SU-DHL-6 (cell line): ENCODE data around the gene RNF217.

Source experiments
- EZH2phosphoT487 ChIP-seq: fragments of 200-600 bp; sonication (generic), shearing (Covaris generic); conservative IDR thresholded peaks from 2 replicates; pipeline ENCODE4 v1.6.1; 2018; ENCODE audit warnings: mild to moderate bottlenecking, antibody characterized with exemption, low read length, moderate library complexity, mixed read lengths
- TF ChIP-seq, protein P1 (sequence below): fragments of 200-600 bp; sonication (generic); IDR thresholded peaks from one replicate; pipeline ENCODE4 v1.5.1; 2017; ENCODE audit warnings: antibody characterized with exemption, mild to moderate bottlenecking, low read length, moderate library complexity; ENCODE audit not compliant: insufficient read depth, poor library complexity, severe bottlenecking

GRCh38 chr6:125121894-125122293 lies 159.7 kb downstream of the RNF217 start:
- TF ChIP-seq, protein P1, sequence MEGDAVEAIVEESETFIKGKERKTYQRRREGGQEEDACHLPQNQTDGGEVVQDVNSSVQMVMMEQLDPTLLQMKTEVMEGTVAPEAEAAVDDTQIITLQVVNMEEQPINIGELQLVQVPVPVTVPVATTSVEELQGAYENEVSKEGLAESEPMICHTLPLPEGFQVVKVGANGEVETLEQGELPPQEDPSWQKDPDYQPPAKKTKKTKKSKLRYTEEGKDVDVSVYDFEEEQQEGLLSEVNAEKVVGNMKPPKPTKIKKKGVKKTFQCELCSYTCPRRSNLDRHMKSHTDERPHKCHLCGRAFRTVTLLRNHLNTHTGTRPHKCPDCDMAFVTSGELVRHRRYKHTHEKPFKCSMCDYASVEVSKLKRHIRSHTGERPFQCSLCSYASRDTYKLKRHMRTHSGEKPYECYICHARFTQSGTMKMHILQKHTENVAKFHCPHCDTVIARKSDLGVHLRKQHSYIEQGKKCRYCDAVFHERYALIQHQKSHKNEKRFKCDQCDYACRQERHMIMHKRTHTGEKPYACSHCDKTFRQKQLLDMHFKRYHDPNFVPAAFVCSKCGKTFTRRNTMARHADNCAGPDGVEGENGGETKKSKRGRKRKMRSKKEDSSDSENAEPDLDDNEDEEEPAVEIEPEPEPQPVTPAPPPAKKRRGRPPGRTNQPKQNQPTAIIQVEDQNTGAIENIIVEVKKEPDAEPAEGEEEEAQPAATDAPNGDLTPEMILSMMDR = no peak
- TF ChIP-seq EZH2phosphoT487 = no peak
